HS-27A (cell line): ENCODE measurements around the gene GOLGA8F.
"Not testable (repeated sequence)": the region's sequence is repeated elsewhere in the genome, so short reads cannot be mapped to it uniquely, and the experiment has no call there.

Source experiments
- DNase-seq: peaks from one replicate; pipeline ENCODE4 v3.0.0-alpha.2; 2012; ENCODE audit warnings: low read depth, missing footprints

Gene GOLGA8F, protein sequence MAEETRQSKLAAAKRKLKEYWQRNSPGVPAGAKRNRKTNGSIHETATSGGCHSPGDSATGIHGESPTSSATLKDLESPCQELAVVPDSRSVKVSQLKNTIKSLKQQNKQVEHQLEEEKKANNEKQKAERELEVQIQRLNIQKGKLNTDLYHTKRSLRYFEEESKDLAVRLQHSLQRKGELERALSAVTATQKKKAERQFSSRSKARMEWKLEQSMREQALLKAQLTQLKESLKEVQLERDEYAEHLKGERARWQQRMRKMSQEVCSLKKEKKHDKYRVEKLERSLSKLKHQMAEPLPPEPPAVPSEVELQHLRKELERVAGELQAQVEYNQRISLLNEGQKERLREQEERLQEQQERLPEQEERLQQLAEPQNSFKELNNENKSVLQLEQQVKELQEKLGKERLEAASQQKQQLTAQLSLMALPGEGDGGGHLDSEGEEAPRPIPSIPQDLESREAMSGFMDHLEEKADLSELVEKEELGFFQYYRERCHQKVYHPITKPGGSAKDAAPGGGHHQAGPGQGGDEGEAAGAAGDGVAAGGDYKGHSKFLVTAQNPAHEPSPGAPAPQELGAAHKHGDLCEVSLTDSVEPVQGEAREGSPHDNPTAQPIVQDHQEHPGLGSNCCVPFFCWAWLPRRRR

DNA sequence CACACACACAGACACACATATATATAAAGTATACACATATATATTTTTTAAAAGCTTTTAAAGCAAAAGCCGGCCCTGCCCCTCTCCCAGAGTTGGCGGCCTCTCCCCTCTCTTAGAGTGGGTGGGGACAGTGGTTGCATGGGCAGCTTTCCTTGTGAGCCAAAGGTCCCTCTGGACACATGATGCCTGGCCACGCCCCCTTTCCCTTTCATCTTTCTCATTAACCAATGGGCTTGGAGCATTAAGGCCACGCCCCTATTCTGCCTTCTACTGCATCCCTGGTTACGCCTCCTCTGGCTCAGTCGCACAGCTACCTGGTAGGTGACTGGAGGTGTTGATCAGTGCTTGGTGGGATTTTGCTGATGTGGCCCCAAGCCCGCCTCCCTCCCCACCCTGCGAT lies at the start of gene GOLGA8F:
GOLGA8F (plus strand) TSS at position 301 of the 400 bp plus-strand sequence; CDS start at position 399, 98 bp downstream.
- DNase-seq, result not testable (repeated sequence)

DNA sequence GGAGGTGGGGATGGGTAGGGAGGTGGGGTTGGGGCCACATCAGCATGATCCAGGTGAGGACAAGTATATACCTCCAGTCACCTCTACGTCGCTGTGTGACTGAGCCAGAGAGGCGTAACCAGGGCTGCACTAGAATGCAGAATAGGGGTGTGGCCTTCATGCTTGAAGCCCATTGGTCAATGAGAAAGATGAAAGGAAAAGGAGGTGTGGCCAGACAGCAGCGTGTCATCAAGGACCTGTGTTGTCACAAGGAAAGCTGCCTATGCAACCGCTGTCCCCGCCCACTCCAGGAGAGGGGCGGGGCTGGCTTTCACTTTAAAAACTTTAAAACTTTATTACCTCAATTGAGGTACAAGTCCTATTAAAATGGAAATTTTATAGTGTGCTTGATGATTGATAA lies 20.5 kb upstream of the GOLGA8F start, which contains the start of gene GOLGA6L24:
GOLGA6L24 (minus strand) TSS at position 101 of the 400 bp plus-strand sequence; CDS start at position 40, 61 bp downstream.
- not testable (repeated sequence) for DNase-seq

DNA sequence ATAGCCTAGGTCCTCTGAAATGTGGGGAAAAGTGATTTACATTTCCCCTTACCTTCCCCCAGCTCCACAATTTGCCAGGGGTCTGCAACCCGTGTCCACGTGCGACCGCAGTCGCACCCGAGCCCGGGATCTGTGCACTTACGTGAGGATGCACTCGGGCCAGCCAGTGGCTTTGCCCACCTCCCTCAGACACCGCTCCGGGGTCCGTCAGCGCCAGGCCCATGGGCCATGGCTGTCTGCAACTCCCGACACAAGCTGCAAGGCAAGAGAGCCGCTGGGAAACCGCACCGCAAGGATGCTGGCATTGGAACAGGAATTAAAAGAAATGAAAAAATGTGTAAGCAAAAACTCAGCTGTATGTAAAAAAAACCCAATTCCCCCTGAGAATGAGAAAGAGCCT lies 13.0 kb upstream of the GOLGA8F start:
- not testable (repeated sequence) for DNase-seq

DNA sequence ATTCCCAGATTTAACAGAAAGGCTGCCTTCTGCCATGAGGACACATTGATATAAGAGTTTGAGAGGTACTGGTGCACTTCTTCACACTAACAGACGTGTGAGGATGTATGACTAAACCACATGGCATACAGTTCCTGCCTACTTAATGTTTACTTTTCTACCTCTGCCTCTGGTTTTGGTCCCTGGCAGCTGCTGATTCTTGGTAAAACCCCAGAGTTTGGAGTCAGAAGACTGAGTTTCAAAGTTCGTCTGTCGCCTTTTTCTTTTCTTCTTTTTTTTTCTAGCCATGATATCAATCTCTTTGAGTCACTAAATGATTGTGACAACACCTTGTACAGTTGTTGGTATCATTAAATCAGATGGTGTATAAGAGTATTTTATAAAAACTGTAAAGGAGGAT lies 1.6 kb downstream of the GOLGA8F start:
- not testable (repeated sequence) for DNase-seq

DNA sequence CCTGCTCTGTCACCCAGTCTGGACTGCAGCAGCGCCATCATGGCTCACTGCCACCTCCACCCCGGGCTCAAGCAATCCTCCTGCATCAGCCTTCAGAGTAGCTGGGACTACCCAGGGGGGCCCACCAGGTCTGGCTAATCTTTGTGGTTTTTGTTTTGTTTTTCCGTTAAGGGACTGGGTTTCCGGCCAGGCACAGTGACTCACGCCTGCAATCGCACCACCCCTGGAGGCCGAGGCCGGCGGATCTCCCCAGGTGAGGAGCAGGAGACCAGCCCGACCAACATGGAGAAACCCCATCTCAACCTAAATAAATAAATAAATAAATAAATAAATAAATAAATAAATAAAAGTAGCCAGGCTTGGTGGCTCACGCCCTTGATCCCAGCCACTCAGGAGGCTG lies 17.6 kb downstream of the GOLGA8F start:
- DNase-seq, result not testable (repeated sequence)

DNA sequence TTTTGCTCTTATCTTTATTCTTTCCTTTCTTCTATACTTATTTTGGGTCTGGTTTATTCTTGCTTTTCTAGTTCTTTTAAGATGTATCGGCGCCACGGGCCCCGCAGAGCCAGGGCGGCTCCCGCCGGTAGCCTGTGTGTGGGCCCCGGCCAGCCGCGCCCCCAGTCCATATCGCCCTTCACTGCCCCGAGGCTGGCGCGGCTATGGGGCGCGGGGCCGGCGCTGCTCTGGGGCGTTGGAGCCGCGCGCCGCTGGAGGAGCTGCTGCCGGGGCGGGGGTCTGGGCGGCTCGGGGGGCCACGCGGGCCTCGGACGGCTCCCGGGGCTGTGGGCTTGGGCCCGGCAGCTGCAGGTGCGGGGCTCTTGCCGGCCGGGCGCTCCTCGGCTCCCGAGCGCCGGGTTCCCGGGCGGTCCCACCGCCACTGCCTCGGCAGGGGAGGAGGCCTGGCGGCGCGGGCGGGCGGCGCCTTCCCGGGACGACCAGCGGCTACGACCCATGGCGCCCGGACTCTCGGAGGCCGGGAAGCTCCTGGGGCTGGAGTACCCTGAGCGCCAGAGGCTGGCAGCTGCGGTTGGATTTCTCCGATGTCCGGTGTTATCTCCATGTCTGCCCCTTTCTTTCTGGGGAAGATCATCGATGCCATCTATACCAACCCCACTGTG lies 24.4 kb downstream of the GOLGA8F start:
- not testable (repeated sequence) for DNase-seq

DNA sequence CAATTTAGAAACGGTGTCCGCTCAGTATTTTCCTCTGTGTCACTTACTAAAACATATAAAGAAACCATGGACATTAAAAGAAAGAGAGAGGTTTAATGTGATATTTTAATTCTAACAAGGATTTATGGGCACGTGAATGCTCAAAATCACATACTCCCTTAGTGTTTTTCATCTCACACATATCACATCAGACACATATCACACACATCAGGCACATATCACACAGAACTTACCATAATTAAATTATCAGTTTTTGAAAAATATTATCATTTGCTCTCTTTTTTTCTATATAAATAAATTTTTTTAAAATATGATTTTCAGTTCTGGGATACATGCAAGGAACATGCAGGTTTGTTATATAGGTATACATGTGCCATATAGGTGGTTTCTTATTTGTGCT lies 42.0 kb downstream of the GOLGA8F start:
- not testable (repeated sequence) for DNase-seq

DNA sequence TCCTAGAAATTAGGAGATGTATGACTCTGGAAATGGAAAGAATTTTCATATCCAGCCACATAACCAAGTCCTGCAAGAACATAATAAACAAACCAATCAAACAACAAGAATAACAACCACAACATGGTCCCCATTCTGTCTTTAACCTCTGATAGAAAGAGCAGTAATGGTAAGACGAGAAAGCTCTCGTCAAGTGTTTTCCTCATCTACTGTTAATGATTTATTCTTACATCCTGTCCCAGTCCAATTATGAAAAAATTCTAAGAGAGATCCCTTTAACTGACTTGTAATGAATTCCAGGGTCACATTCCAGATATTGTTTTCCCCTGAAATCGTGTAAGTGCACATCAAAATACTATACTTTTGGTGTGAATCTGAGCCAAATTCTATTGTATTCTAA lies 57.1 kb downstream of the GOLGA8F start:
- DNase-seq, result not testable (repeated sequence)
